Epidermal melanocyte (primary cell): ENCODE results near the gene PPP1R14C.

Experiments
- DNase-seq: peaks from one replicate; pipeline ENCODE4 v3.0.0; 2011; ENCODE audit warnings: low spot score; ENCODE audit not compliant: insufficient read length

Gene PPP1R14C

DNA sequence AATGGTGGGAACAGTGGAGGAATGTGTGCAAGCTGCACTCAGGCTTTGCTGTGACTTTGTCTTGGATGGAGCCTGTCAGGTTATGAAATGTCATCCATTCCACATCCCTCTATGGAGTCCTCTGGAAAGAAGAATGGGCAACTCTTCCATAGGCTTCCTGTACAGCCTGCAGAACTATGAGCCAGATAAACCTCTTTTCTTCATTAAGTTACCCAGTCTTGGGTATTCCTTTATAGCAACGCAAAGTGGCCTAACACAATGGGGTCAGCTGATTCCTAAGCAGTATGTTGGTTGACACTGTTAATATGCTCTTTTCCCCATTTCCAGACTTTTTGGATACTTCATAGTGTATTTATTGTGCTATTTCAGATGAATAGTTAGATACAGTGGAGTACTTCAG, 150.2 kb downstream of the PPP1R14C start:
- DNase-seq, result no peak

GRCh38 chr6:150293423-150294173, 150.8 kb downstream of the PPP1R14C start:
- no peak for DNase-seq

GRCh38 chr6:150296890-150297289, 154.0 kb downstream of the PPP1R14C start:
- no peak for DNase-seq

DNA sequence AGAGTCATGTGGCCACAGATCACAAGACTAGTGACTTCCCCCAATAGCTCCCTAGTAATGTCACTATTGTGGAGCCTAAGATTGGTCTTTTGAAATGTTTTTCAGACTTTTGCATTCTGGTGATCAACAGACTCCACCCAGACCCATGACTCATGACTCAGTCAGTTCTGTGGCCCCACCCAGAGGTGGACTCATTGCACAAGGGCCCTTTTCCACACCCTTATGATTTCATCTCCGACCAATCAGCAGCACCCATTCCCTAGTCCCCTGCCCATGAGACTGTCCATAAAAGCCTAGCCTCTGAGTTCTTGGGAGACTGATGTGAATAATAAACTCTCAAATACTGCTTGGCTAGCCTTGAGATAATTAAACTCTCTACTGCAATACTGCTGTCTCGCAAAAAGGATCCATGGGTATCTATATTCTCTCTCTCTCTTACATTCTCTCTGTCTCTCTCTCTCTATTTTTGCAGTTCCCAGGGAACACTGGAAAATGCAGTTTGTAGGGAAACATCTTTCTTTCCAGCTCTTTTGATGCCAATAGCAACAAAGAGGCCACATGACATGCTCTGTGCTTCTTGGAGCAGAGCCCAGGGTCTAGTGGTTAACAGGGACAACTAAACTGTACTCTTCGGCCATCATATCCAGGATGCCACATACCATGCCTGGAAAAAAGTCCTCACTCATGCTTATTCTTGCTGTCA, 154.6 kb downstream of the PPP1R14C start:
- DNase-seq, result no peak

GRCh38 chr6:150298030-150298380, 155.2 kb downstream of the PPP1R14C start:
- no peak for DNase-seq

DNA sequence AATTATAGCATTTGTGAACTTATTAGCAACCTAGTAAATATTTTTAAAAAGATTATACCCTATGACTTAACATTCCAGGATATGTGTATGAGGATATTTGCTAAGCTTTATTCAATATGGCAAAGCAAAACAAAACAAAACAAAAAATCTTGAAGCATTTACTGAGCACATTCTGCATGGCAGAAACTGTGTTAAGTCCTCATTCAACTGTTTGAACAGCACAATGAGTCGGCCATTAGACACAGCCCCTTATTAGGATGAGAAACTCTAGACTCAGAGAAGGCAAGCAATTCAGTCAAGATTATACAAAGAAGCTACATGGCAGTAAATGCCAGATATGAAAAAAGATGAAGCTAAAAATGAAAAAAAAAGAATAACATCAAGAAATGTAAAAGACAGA, 155.8 kb downstream of the PPP1R14C start:
- DNase-seq, result no peak
